Inflammatory macrophage treated with lipopolysaccharide for 4 hours (primary cell): ENCODE measurements around the gene ZNF136.

Experiments used
- DNase-seq: peaks from one replicate; pipeline ENCODE4 v3.0.0-alpha.2; 2020

The ZNF136 gene

DNA sequence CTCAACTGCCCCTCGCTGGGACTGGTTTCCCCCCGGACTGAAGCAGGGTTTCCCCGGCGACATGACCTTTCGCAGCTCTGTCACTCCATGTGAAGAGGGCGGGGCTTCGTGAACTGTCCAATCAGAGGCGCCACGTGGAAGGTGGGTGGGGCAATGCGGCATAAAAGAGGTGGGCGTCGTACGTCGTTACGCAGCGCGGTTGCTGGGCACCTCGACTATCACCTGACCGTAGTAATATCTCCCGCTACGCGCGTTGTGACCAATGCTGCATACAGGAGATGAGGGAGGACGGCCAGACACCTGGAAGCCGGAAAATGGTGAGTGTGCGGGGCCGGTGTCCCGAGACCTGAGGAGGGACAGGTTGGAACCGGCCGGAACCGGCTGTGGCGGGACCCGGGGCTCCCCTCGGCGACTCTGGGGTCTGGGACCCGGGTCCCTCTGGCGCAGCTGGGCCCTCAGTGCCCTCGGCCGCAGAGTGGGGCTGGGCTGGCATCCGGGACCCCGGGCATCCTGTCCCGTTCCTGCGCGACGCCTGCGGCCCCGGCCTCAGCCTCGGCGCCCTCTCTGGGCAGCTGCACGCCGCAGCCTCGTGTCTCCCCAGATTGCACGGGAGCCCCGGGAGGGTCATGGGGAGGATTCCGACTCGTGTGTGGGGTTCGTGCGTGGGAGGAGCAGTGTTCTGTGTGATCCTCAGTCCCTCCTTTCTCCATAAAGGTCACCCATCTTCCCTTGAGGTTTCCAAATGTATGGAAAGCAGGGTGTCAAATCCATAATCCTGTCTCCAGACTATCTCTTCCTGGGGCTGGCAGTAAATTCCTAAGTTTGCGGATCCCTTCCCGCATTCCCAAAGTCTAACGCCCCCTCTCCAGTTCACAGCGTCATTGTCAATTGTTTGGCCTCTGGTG is 32.2 kb downstream of the ZNF136 start:
- DNase-seq, result no peak

DNA sequence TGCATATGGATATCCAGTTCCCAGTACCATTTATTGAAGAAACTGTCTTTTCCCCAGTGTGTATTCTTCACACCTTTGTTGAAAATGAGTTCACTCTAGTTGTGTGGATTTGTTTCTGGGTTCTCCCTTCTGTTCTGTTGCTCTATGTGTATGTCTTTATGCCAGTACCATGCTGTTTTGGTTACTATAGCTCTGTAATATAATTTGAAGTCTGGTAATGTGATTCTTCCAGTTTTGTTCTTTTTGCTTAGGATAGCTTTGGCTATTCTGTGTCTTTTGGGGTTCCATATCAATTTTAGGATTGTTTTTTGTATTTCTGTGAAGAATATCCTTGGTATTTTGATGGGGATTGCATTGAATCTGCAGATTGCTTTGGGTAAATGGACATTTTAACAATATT is 35.2 kb downstream of the ZNF136 start:
- DNase-seq, result no peak

DNA sequence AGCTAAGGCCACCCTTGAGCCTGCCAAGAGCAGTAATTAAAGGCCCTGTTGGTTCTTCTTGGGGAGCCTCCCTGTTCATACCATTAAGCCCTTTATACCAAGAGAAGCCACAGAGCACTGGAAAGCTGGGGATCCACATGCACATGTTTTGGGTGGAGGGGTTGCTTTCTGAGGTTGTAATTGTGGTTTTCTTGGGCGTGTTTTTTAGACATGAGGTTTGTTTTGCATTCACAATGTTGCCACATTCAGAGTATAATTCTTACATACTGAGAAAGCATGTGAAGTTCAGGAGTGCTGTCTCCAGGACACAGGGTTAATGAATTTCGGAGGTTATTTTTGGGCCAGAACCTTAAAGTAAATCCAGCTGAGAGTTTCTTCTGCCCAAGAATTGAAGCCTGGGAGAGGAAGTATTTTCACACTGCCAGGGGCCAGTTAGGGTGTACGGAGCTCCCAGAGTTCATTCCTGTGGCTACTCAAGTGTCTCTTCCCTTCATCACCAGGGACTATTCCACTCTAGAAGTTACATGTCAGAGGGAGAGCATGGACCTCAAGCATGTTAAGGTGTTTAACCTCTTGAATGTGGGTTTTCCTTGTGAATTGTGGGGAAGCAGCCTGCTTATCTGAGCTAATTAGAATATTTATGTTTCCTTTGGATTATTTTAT is 37.0 kb downstream of the ZNF136 start:
- DNase-seq, result no peak

- peak; percentile 4 for DNase-seq
Observed at GRCh38 chr19:12202250-12202649, 39.4 kb downstream of the ZNF136 start.

DNA sequence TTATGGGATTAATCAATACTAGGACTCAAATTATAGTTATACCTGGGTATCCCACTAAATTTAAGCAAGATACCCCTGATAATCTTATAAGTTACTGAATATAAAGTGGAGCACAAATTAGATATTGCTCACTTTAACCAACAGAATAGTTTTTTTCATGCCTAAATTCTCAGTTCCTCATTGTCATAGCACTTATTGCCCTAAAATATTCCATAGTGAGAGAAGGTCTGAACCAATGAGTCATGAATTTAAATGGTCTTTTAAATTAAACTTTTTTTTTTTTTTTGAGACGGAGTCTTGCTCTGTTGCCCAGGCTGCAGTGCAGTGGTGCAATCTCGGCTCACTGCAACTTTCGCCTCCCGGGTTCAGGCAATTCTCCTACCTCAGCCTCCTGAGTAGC is 42.4 kb downstream of the ZNF136 start:
- no peak for DNase-seq

- no peak for DNase-seq
Observed at GRCh38 chr19:12208221-12208620, 45.3 kb downstream of the ZNF136 start.

GRCh38 chr19:12217332-12217731 is 54.4 kb downstream of the ZNF136 start:
- DNase-seq, result no peak

DNA sequence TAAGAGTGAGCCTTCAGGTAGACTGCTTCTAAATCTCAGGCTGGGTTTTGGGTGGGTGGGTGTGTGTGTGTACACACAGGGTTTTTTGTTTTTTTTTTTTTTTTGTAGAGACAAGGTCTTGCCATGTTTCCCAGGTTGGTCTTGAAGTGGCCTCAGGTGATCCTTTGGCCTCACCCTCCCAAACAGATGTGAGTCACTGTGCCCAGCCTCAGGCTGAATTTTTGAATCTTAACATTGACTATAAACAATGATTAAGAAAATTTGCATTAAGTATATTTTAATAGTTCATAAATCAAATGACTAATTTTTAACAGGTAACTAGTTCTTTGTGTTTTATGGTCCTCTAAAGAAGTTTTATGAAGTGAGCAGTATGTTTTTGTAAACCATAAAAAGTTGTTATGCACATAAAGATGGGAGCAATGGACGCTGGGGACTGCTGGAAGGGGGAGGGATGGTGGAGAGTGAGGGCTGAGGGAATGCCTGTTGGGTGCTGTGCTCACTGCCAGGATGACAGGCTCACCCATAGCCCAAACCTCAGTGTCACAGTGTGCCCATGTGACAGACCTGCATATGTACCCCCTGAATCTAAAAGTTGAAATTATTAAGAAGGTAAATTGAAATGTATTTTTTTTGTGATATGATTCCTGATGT is 60.2 kb downstream of the ZNF136 start:
- no peak for DNase-seq

DNA sequence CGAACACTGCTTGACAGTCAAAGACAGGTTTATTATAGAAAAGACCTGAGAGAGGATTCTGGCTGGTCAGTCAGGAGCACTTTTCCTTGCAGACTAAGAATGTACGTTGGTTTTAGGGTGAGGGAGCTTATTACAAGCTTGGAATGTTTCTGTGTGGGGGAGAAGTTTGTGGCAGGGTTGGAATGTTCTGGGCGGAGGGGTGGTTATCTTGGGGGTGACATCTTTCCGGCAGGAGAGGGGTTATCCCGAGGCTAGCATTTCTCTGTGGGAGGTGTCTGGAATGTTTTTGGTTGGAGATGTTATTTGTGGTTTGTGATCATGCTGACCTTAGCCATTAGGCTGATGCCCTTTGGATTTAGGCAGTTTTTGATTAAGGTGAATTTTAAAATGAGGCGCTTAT is 61.8 kb downstream of the ZNF136 start:
- no peak for DNase-seq

GRCh38 chr19:12229990-12230389 is 67.1 kb downstream of the ZNF136 start:
- DNase-seq, result no peak

GRCh38 chr19:12230751-12231733 is 68.1 kb downstream of the ZNF136 start:
- DNase-seq, result peak; percentile 18

DNA sequence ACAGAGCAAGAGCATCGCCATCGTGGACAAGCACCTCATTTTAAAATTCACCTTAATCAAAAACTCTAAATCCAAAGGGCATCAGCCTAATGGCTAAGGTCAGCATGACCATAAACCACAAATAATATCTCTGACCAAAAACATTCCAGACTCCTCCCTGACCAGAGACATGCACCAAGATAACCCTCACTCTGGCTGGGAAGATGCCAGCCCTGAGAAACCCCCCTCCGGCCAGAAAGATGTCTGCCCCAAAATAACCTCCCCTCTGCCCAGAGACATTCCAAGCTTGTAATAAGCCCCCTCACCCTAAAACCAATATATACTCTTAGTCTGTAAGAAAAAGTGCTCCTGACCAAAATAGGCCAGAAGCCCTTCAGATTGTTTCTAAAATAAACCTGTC is 70.1 kb downstream of the ZNF136 start:
- no peak for DNase-seq

DNA sequence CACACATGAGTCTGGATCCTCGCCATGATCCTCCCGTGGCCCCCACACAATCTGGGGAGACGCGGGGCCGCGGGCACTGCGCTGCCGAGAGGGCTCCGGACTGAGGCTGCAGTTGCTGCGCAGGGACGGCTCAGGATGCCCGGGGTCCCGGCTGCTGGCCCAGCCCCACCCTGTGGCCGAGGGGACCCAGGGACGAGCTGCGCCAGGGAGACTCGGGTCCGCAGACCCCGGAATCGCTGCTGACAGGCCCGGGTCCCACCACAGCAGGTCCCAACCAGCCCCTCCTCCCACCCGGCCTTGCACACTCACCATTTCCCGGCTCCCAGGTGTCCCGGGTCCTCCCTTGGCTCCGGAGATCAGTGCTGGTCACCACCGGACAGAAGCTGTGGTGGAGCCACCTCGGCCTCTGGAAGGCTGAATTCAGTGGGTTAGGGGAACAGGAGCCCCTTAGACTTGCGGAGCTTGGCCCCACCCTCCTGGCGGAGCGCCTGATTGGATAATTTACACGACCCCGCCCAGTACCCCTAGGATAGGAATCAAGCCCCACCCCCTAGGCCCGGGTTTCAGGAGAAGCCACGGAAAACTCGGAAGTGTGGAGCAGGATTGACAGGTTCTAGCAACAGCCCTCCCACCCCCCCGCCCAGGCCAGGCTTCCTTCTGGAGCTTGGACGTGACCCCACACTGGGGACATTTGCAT is 74.4 kb downstream of the ZNF136 start:
- DNase-seq, result no peak
